Measurements from ENCODE around the gene CTXN3.

DNA sequence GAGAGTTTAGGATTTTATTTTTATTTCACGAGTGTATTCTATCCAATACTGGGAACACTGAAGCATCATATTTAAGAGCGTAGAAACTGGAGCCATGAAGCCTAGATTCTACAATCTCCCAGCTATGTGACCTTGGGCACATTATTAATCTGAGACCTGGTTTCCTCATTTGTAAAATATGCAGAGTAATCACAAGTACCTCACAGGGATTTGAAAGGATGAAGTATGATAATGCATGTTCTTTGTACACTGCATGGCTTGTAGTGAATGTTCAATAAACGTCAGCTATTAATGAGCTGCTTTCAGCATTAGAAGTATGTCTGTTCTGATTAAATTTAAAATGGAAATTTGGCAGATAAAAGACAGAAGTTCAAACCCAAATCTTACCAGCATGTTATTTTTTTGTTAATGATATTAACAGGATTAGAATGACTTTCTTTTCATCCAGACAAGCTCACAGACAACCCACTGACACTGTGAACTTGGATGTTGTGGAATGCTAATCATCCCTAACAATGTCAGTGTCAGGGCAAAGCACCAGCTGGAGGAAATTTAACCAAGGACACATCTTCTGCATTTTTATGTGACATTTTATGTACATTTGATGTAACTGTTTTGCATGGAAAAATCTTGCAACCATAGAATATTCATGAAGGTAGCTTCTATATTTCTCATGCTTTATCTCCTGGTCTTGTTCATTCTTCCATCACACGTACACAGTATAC is 27.1 kb upstream of the CTXN3 start:
- TF ChIP-seq, protein P1, sequence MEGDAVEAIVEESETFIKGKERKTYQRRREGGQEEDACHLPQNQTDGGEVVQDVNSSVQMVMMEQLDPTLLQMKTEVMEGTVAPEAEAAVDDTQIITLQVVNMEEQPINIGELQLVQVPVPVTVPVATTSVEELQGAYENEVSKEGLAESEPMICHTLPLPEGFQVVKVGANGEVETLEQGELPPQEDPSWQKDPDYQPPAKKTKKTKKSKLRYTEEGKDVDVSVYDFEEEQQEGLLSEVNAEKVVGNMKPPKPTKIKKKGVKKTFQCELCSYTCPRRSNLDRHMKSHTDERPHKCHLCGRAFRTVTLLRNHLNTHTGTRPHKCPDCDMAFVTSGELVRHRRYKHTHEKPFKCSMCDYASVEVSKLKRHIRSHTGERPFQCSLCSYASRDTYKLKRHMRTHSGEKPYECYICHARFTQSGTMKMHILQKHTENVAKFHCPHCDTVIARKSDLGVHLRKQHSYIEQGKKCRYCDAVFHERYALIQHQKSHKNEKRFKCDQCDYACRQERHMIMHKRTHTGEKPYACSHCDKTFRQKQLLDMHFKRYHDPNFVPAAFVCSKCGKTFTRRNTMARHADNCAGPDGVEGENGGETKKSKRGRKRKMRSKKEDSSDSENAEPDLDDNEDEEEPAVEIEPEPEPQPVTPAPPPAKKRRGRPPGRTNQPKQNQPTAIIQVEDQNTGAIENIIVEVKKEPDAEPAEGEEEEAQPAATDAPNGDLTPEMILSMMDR (IDR thresholded peaks at IDR 0.05; ENCODE audit: extremely low read depth in 1 of 2, insufficient read depth in 1 of 2, low read depth in 1 of 2, low read length in 2 of 2) = no peak
- no peak for TF ChIP-seq JUN (IDR thresholded peaks at IDR 0.05; ENCODE audit: borderline replicate concordance, insufficient read depth, insufficient read length, low read depth)
